Esophagus squamous epithelium (tissue), 5 donors: ENCODE measurements around the gene SMPX. TPM values are rescaled to one million over a fixed set of nuclear protein-coding genes. Genes with fewer than 3 reads are reported as not detected.

Experiments used
- DNase-seq: peaks from one replicate; lab custom pipeline; 2025; lab: John Stamatoyannopoulos, UW
- H3K27ac ChIP-seq, 4 donors: fragments of 200-600 bp; sonication (generic); one replicate each; pipeline ENCODE4 v1.5.1; 2016 to 2019; ENCODE audit warnings: mild to moderate bottlenecking in 1 of 4
- H3K27me3 ChIP-seq, 4 donors: fragments of 200-600 bp; sonication (generic); 1 replicate in 3 of 4; 2 replicates in 1 of 4; pipeline versions ENCODE4 v1.5.1 to v1.6.0; 2017 to 2021; ENCODE audit warnings: antibody characterized with exemption in 1 of 4
- H3K36me3 ChIP-seq, 3 donors: fragments of 200-600 bp; sonication (generic); one replicate each; pipeline ENCODE4 v1.5.1; 2016 to 2019
- H3K4me1 ChIP-seq, 3 donors: fragments of 200-600 bp; sonication (generic); one replicate each; pipeline ENCODE4 v1.5.1; 2017 to 2019
- H3K4me3 ChIP-seq, 4 donors: fragments of 200-600 bp; sonication (generic); 1 replicate in 3 of 4; 2 replicates in 1 of 4; pipeline ENCODE4 v1.5.1; 2016 to 2019; ENCODE audit warnings: mild to moderate bottlenecking in 2 of 4, moderate library complexity in 1 of 4
- H3K9me3 ChIP-seq, 3 donors: fragments of 200-600 bp; sonication (generic); one replicate each; pipeline ENCODE4 v1.5.1; 2016 to 2019
- CTCF ChIP-seq, 6 experiments: fragments of 450-650 bp in 4 of 6; fragments of 200-600 bp in 2 of 6; sonication (generic) in 2 of 6; IDR thresholded peaks; one replicate each; pipeline ENCODE4 v1.5.1; 2016 to 2019; ENCODE audit warnings: antibody characterized with exemption in 6 of 6, mild to moderate bottlenecking in 4 of 6, moderate library complexity in 4 of 6
- POLR2A ChIP-seq, 4 donors: fragments of 450-650 bp; IDR thresholded peaks; one replicate each; pipeline ENCODE4 v1.6.1; 2017; ENCODE audit warnings: antibody characterized with exemption in 4 of 4, mild to moderate bottlenecking in 4 of 4, moderate library complexity in 3 of 4
- WGBS, 2 donors: methylation state at CpG; one replicate each; pipeline ENCODE4 v1.1.5; 2018; 5-methylcytosine and 5-hydroxymethylcytosine counted together
- intact Hi-C: fragments of 100-400 bp; cut with DNase I; formaldehyde crosslinking; loops from one replicate; pipeline ENCODE4 v1.15.0; 2022
- total RNA-seq, 4 donors: library from RNA; depleted of rRNA; stranded (reverse); fragments of >200 nt; gene quantifications; one replicate each; pipeline ENCODE4 v1.1.0, GENCODE V29; 2016
- donor health status: DM: yes; HTN: yes; CAD: no.

Gene SMPX
- total RNA-seq, 4 donors from 2014 or later = not detected

GRCh38 chrX:21799767-21800166, 41.9 kb upstream of the SMPX start:
- WGBS, 2 donors = 72 to 79% methylated on average over 6 of the region's 6 CpGs
- H3K9me3 ChIP-seq = no peaks in the 10 kb centered on the region
- H3K27ac ChIP-seq = no peak overlapping the region
- no peaks in the 10 kb centered on the region for H3K4me1 ChIP-seq
- intact Hi-C loops = no loop called here
- H3K4me3 ChIP-seq = no peak overlapping the region
- TF ChIP-seq POLR2A (IDR thresholded peaks at IDR 0.05) (no peak), CTCF (IDR thresholded peaks at IDR 0.05) (no peak)
- no peak for DNase-seq
- no peaks in the 10 kb centered on the region for H3K36me3 ChIP-seq
- no peaks in the 10 kb centered on the region for H3K27me3 ChIP-seq

GRCh38 chrX:21798677-21799219, 40.8 kb upstream of the SMPX start:
- 48 to 66% methylated on average over 3 to 6 of the region's 6 CpGs for WGBS, 2 donors
- no peak for TF ChIP-seq CTCF (IDR thresholded peaks at IDR 0.05)
- no peak for TF ChIP-seq POLR2A (IDR thresholded peaks at IDR 0.05)
- intact Hi-C loops = no loop called here

GRCh38 chrX:21781976-21782375, 24.1 kb upstream of the SMPX start:
- Histone ChIP-seq H3K36me3 (no peaks in the 10 kb centered on the region), H3K4me3 (no peak overlapping the region), H3K27me3 (no peaks in the 10 kb centered on the region), H3K4me1 (no peaks in the 10 kb centered on the region), H3K9me3 (no peaks in the 10 kb centered on the region), H3K27ac (no peak overlapping the region)
- 75 to 88% methylated on average over 1 of the region's 1 CpG for WGBS, 2 donors
- TF ChIP-seq POLR2A (IDR thresholded peaks at IDR 0.05) = no peak
- TF ChIP-seq CTCF (IDR thresholded peaks at IDR 0.05) = no peak
- DNase-seq = no peak
- intact Hi-C loops = no loop called here

More at GRCh38 chrX:21798677-21799219, 40.8 kb upstream of the SMPX start:
- Histone ChIP-seq H3K9me3 (no peaks in the 10 kb centered on the region), H3K27ac (no peak overlapping the region), H3K36me3 (no peaks in the 10 kb centered on the region), H3K4me3 (no peak overlapping the region), H3K27me3 (no peaks in the 10 kb centered on the region), H3K4me1 (no peaks in the 10 kb centered on the region)
- no peak for DNase-seq

GRCh38 chrX:21781525-21781924, 23.6 kb upstream of the SMPX start:
- WGBS, 2 donors = 75 to 100% methylated on average over 1 of the region's 1 CpG

GRCh38 chrX:21779095-21779494, 21.2 kb upstream of the SMPX start:
- Histone ChIP-seq H3K9me3 (no peaks in the 10 kb centered on the region), H3K4me3 (no peak overlapping the region), H3K27ac (no peak overlapping the region), H3K36me3 (no peaks in the 10 kb centered on the region), H3K27me3 (no peaks in the 10 kb centered on the region), H3K4me1 (no peaks in the 10 kb centered on the region)
- intact Hi-C loops = no loop called here
- TF ChIP-seq CTCF (IDR thresholded peaks at IDR 0.05) (no peak), POLR2A (IDR thresholded peaks at IDR 0.05) (no peak)
- no peak for DNase-seq
- 47 to 54% methylated on average over 3 of the region's 3 CpGs for WGBS, 2 donors

More at GRCh38 chrX:21781525-21781924, 23.6 kb upstream of the SMPX start:
- H3K9me3 ChIP-seq = no peaks in the 10 kb centered on the region
- TF ChIP-seq CTCF (IDR thresholded peaks at IDR 0.05) (no peak), POLR2A (IDR thresholded peaks at IDR 0.05) (no peak)
- DNase-seq = no peak
- H3K36me3 ChIP-seq = no peaks in the 10 kb centered on the region
- intact Hi-C loops = no loop called here
- H3K4me1 ChIP-seq = no peaks in the 10 kb centered on the region
- no peaks in the 10 kb centered on the region for H3K27me3 ChIP-seq
- H3K27ac ChIP-seq = no peak overlapping the region
- no peak overlapping the region for H3K4me3 ChIP-seq
